WI38 (cell line): ENCODE data around the gene MRPL22.
A peak's percentile ranks its signal among the peaks of the same experiment; 100 is the strongest.

Experiments
- H3K4me3 ChIP-seq: 2 replicates; pipeline ENCODE4 v1.5.1; 2011; ENCODE audit warnings: low read depth, mild to moderate bottlenecking, control low read depth, low read length
- TF ChIP-seq, protein P1 (sequence below): IDR thresholded peaks from 2 replicates; pipeline ENCODE4 v1.5.1; 2012; ENCODE audit warnings: low read depth, mild to moderate bottlenecking, control low read depth, low read length

Gene MRPL22

DNA sequence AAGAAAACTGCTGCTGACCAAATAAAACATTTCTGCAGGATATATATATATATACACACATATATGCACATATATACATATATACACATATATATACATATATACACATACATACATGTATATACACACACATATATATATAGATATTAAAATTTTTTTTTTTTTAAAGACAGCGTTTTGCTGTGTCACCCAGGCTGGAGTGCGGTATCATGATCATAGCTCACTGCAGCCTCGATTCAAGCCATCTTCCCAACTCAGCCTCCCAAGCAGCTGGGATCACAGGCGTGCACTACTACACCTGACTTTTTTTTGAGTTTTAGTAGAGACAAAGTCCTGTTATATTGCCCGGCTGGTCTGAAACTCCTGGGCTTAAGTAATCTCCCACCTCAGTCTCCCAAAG is 2.7 kb downstream of the MRPL22 start:
- TF ChIP-seq, protein P1, sequence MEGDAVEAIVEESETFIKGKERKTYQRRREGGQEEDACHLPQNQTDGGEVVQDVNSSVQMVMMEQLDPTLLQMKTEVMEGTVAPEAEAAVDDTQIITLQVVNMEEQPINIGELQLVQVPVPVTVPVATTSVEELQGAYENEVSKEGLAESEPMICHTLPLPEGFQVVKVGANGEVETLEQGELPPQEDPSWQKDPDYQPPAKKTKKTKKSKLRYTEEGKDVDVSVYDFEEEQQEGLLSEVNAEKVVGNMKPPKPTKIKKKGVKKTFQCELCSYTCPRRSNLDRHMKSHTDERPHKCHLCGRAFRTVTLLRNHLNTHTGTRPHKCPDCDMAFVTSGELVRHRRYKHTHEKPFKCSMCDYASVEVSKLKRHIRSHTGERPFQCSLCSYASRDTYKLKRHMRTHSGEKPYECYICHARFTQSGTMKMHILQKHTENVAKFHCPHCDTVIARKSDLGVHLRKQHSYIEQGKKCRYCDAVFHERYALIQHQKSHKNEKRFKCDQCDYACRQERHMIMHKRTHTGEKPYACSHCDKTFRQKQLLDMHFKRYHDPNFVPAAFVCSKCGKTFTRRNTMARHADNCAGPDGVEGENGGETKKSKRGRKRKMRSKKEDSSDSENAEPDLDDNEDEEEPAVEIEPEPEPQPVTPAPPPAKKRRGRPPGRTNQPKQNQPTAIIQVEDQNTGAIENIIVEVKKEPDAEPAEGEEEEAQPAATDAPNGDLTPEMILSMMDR = no peak

DNA sequence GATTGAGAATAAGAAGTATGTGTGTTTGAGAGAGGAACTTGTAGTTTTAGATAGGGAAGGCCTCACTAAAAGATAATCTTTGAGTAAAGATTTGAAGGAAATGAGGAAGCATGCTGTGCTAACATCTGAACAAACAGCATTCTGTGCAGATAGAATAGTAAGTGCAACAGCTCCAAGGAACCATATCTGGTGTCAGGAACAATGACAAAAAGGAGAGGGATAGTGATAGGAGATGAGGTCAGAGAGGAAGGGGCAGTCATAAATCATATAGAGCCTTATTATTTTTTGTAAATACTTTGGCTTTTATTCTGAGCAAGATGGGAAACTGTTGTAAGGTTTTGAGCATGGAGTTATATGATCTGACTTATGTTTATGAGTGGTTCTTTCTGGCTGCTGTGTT is 3.8 kb downstream of the MRPL22 start:
- H3K4me3 ChIP-seq = no peak overlapping the region
- TF ChIP-seq, protein P1 = no peak

More for the DNA sequence above, 2.7 kb downstream of the MRPL22 start:
- H3K4me3 ChIP-seq = no peak overlapping the region

DNA sequence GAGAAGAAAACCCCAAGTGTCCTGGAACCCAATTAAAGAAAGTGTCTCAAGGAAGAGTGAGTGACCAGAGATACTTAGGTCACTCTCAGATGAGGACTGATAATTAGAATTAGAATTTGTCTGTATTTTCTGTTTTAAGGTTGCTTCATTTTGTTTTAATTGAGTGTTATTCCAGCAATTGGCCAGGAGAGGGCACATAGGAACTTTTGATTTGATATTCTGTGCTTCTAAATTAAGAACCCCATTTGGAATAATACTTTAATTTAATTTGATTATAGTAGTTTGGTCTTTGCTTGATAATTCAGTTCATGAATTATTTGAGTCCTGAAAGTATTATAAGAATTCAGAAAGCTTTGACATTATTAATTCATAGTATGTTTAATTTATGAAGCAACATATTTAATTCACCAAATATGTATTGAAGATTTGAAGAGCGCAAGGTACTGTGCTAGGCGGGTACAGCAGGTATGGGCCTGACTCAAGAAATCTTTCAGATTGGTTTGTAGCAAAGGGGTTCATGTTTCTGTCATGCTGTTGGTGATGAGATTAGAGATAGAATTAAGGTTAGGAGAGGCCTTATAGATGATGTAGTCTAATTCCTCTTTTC is 4.9 kb downstream of the MRPL22 start:
- TF ChIP-seq, protein P1 = peak; percentile 45; the same call in 1 of the 2 replicates
- no peak overlapping the region for H3K4me3 ChIP-seq

DNA sequence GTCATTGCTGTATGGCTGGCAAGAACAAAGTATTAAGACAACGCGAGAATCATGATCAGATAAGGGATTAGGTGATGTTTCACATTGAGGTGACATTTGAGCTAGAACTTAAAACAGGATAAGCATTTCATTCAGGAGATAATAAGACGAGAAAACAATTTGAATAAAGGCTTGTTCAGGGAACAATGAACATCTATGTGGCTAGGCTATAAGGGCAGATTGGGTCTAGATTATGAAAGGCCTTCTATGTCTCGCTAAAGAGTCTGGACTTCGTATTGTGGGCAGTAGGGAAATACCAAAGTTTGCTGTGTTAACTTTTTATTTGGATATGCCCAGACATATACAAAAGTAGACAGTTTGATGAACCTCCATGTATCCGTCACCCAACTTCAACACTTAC is 6.9 kb downstream of the MRPL22 start:
- TF ChIP-seq, protein P1 = no peak
- no peak overlapping the region for H3K4me3 ChIP-seq

DNA sequence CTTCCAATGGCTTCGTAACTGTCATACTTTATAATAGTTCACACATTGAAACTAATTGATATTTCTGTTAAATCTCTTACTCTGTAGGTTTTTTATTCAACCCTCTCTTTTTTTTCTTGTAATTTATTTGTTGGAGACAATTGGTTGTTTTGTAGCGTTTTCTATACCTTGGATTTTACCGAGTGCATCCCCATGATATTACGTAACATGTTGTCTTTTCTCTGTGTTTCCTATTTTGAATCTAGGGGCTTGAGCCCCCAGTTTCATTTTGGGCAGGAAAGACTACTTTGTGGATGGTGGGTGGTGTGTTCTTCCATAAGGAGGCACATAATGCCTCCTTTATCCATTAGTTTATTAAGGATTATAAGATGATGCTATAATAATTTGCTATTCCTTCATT is 7.4 kb downstream of the MRPL22 start:
- H3K4me3 ChIP-seq = no peak overlapping the region
- TF ChIP-seq, protein P1 = no peak

DNA sequence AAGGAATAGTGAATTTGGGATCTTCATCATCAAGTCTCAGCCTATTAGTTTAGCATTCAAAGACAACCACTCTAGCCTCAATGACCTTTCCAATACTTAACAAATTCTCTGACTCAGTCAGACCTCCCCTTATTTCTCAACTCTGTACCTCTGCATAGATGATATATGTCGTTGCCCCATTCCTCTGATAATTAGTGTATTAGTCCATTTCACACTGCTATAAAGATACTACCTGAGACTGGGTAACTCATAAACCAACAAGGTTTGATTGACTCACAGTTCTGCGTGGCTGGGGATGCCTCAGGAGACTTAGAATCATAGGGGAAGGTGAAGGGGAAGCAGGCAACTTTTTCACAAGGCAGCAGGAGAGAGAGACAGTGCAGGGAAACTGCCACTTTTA is 8.9 kb downstream of the MRPL22 start:
- no peak overlapping the region for H3K4me3 ChIP-seq
- TF ChIP-seq, protein P1 = no peak

DNA sequence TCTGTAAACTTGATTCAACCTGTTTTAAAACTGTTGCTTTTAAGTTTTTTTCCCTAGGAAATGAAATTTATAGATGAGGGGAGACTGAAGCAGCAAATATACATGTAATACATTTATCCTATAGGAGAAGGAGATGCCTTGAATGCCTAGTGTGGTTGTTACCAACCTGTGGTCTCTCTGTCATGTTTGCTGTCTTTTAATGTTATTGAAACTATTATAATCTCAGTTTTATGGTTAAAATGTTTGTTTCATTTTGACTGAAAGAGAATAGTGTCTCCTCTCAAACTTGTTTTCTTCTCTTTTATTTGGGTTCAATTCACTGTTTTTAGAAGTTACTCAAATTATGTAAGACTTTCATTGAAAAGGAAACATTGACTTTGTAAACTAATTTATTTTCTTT is 15.8 kb downstream of the MRPL22 start:
- H3K4me3 ChIP-seq = no peak overlapping the region
- TF ChIP-seq, protein P1 = no peak
